Heart right ventricle (tissue), 16 donors: ENCODE results near the gene GNG12. TPM values are rescaled to one million over a fixed set of nuclear protein-coding genes. Genes with fewer than 3 reads are reported as not detected.
"Not testable (repeated sequence)": the region's sequence is repeated elsewhere in the genome, so short reads cannot be mapped to it uniquely, and the experiment has no call there.

Source experiments
- ATAC-seq, 8 donors: fragments of 200-7000 bp; cut with Tn5 transposase; one replicate each; pipeline ENCODE4 v1.9.1; 2020; ENCODE audit warnings: mild to moderate bottlenecking in 8 of 8, moderate library complexity in 8 of 8, moderate number of reproducible peaks in 1 of 8
- DNase-seq, 2 donors: peaks; one replicate each; pipeline ENCODE4 v3.0.0-alpha.2; 2020
- H3K27ac ChIP-seq, 10 donors: fragments of 200-600 bp; sonication (generic) in 2 of 10; one replicate each; pipeline versions ENCODE4 v1.5.0 to v1.8.0; 2020 to 2022; ENCODE audit warnings: mild to moderate bottlenecking in 3 of 10
- H3K27me3 ChIP-seq, 7 donors: fragments of 200-600 bp; one replicate each; pipeline ENCODE4 v1.8.0; 2021 to 2022; ENCODE audit warnings: mild to moderate bottlenecking in 2 of 7
- H3K36me3 ChIP-seq, 9 donors: fragments of 200-600 bp; sonication (generic) in 1 of 9; one replicate each; pipeline versions ENCODE4 v1.5.0 to v1.8.0; 2020 to 2022; ENCODE audit warnings: mild to moderate bottlenecking in 2 of 9
- H3K4me1 ChIP-seq, 9 donors: fragments of 200-600 bp; sonication (generic) in 1 of 9; one replicate each; pipeline versions ENCODE4 v1.5.0 to v1.8.0; 2020 to 2022; ENCODE audit warnings: mild to moderate bottlenecking in 4 of 9
- H3K4me3 ChIP-seq, 10 donors: fragments of 200-600 bp; sonication (generic) in 2 of 10; one replicate each; pipeline versions ENCODE4 v1.5.0 to v1.8.0; 2020 to 2022; ENCODE audit warnings: mild to moderate bottlenecking in 7 of 10, moderate library complexity in 2 of 10
- H3K9me3 ChIP-seq, 11 donors: fragments of 200-600 bp in 10 of 11; sonication (generic) in 2 of 11; one replicate each; pipeline versions ENCODE4 v1.5.0 to v1.8.0; 2013 to 2022; ENCODE audit warnings: mild to moderate bottlenecking in 2 of 11, control low read depth in 1 of 11, moderate library complexity in 1 of 11
- WGBS, 2 donors: extraction: QIAGEN DNeasy Blood & Tissue Kit; methylation state at CpG; one replicate each; pipeline ENCODE4 v1.1.7; 2013; ENCODE audit warnings: inconsistent platforms in 1 of 2; 5-methylcytosine and 5-hydroxymethylcytosine counted together
- intact Hi-C, 10 donors: fragments of 100-400 bp; cut with DNase I; formaldehyde crosslinking; loops; one replicate each; pipeline versions ENCODE4 v1.11.1 to v1.14.2; 2022
- polyA plus RNA-seq, 2 donors: library from polyadenylated mRNA; stranded (reverse); fragments of 200-250 nt; gene quantifications; one replicate each; pipeline ENCODE4 v1.2.3, GENCODE V29; 2013
- total RNA-seq, 10 donors: library from RNA; stranded (reverse); fragmentation: NEBNext Ultra II Directional in 3 of 10; extraction: Animal tissue kit (Norgen Biotek cat#: 25700) in 3 of 10; gene quantifications; one replicate each; pipeline versions ENCODE4 v1.2.1 to v1.2.4, GENCODE V29; 2021 to 2023
- TF ChIP-seq, protein P1 (sequence below), 9 donors: fragments of 200-600 bp; sonication (generic) in 2 of 9; IDR thresholded peaks; one replicate each; pipeline versions ENCODE4 v1.5.0 to v1.8.0; 2021 to 2022; ENCODE audit warnings: antibody characterized with exemption in 9 of 9, mild to moderate bottlenecking in 5 of 9, moderate library complexity in 1 of 9
- donor health status: Arrhythmogenic right ventricular cardiomyopathy.
- donor health status: ischemic (EF 13 %, LVEDD 7.1; RV severe dilation, severe dysfunction).
- donor health status: healthy with polysubstance abuse.
- donor health status: DM: no; HTN: yes; CAD: no.
- donor health status: DM: no; HTN: no; CAD: no.
- donor health status: ischemic (EF 25% LVEDD 6.9; RV normal size, moderate dysfunction).
- donor health status: ischemic (EF 25% LVEDD 5.7; RV mildly dilated, moderate dysfunction).
- donor health status: healthy.
- donor health status: DM: yes; HTN: yes; CAD: no.
- donor health status: Ischemic cardiomyopathy.
- donor health status: ischemic (EF 35%, LVEDD 5.7; RV mildly dilated, moderate dysfunction).
- donor health status: nonischemic (EF 11% LVEDD 7.7; RV severe dilation, severe dysfunction).
- donor health status: DM: yes; HTN: yes; CAD: no.
- donor health status: PGD.
- donor health status: ischemic (EF 29% LVEDD 5.4; RV normal size, mild dysfunction).
- donor health status: nonischemic (EF 23%, LVEDD 6.1; RV moderate dilation, normal function).

Gene GNG12
- total and polyA plus RNA-seq, 12 donors, result 8.5 to 49.4 (median 34.5) TPM

DNA sequence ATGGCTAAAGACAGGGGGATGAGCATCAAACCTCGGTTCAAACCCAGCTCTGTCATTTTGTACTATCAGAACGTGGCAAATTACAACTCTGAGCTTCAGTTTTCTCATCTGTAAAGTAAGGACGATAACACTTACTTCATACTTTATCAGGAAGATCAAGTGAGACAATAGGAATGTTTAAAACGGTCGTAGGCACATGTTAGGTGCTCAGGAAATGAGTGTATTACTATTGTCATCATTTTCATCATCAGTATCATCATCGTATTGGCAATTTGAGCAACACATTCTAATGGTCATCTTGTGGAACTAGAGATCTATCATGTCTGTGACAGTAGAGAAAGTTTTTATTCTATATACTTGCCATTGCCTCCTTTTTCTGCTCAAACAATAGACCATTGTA is 170.4 kb downstream of the GNG12 start:
- intact Hi-C loops, result loop anchor here in 1 of 10 donors (10.0 kb wide), 1 partner anchor 68 kb away; no protein-coding TSS in a partner anchor
- TF ChIP-seq, protein P1, sequence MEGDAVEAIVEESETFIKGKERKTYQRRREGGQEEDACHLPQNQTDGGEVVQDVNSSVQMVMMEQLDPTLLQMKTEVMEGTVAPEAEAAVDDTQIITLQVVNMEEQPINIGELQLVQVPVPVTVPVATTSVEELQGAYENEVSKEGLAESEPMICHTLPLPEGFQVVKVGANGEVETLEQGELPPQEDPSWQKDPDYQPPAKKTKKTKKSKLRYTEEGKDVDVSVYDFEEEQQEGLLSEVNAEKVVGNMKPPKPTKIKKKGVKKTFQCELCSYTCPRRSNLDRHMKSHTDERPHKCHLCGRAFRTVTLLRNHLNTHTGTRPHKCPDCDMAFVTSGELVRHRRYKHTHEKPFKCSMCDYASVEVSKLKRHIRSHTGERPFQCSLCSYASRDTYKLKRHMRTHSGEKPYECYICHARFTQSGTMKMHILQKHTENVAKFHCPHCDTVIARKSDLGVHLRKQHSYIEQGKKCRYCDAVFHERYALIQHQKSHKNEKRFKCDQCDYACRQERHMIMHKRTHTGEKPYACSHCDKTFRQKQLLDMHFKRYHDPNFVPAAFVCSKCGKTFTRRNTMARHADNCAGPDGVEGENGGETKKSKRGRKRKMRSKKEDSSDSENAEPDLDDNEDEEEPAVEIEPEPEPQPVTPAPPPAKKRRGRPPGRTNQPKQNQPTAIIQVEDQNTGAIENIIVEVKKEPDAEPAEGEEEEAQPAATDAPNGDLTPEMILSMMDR (IDR thresholded peaks at IDR 0.05), result no peak

DNA sequence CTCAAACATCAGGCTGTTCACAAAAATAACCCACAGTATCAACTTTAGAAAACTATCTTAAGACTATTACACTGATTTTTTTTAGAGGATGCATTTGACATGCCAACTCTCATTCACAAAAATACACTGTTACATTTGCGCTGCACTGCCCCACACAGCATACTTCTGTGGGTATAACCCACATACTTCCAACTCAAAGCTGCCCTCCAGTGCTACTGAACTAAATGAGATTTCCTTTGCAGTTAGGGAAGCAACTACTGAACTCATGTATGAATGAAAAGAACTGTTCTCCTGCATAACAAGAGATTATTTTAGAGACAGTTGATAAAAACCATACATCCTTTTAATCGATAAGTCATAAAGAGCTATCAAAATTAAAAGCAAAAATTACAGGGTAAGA is 174.0 kb downstream of the GNG12 start:
- 75 to 80% methylated on average over 2 of the region's 2 CpGs for WGBS, 2 donors
- Histone ChIP-seq H3K9me3 (no peaks in the 10 kb centered on the region), H3K36me3 (no peaks in the 10 kb centered on the region), H3K27me3 (no peaks in the 10 kb centered on the region), H3K4me3 (no peak overlapping the region), H3K4me1 (peaks cover 0 to 4% (median 0%) of the 10 kb centered on the region in 9 donors), H3K27ac (no peak overlapping the region)
- DNase-seq, result no peak
- ATAC-seq, result no peak
- intact Hi-C loops, result no loop called here
- TF ChIP-seq, protein P1 (IDR thresholded peaks at IDR 0.05), result no peak

More for the DNA sequence above, 170.4 kb downstream of the GNG12 start:
- Histone ChIP-seq H3K27me3 (no peaks in the 10 kb centered on the region), H3K4me3 (no peak overlapping the region), H3K9me3 (no peaks in the 10 kb centered on the region), H3K36me3 (no peaks in the 10 kb centered on the region), H3K4me1 (peaks cover 0 to 4% (median 0%) of the 10 kb centered on the region in 9 donors), H3K27ac (no peak overlapping the region)
- DNase-seq, result no peak
- WGBS, 2 donors, result 70 to 76% methylated on average over 6 of the region's 6 CpGs
- no peak for ATAC-seq

DNA sequence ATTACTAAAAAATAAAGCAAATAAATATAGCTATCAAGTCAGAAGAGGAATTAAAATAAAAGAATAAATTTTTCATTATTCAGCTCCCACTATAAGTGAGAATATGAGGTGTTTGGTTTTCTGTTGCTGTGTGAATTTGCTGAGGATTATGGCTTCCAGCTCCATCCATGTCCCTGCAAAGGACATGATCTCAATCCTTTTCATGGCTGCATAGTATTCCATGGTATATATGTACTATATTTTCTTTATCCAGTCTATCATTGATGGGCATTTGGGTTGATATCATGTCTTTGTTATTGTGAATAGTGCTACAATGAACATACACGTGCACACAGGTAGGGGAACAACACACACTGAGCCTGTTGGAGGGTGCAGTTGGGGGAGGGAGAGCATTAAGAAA is 176.1 kb downstream of the GNG12 start:
- DNase-seq, H3K4me3 ChIP-seq, H3K9me3 ChIP-seq, H3K27me3 ChIP-seq, ATAC-seq, H3K4me1 ChIP-seq, H3K36me3 ChIP-seq, intact Hi-C loops, H3K27ac ChIP-seq: not testable (repeated sequence)
- WGBS, 2 donors, result 92 to 95% methylated on average over 1 of the region's 1 CpG

DNA sequence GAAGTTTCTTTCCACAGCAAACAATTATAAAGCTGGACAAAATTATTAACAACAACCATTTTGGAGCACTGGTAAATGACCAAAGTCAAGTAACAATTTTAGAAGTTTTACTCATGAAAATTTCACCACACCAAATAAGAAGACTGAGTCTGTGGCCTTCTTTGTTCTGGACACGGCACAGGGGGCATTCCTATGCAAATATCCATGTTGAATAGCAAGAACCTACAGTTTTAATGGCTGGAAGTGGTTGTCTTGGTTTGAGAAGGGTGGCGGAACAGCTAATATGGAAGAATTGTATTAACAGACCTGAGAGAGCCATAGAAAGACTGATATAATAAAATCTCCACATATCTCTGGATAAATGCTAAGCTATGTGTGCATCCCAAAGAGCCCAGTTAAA is 177.7 kb downstream of the GNG12 start:
- intact Hi-C loops, result no loop called here
- Histone ChIP-seq H3K4me1 (no peaks in the 10 kb centered on the region), H3K4me3 (no peak overlapping the region), H3K9me3 (no peaks in the 10 kb centered on the region), H3K27ac (no peak overlapping the region), H3K27me3 (no peaks in the 10 kb centered on the region), H3K36me3 (no peaks in the 10 kb centered on the region)
- no peak for ATAC-seq
- no peak for DNase-seq
- 95 to 99% methylated on average over 2 of the region's 2 CpGs for WGBS, 2 donors
- TF ChIP-seq, protein P1 (IDR thresholded peaks at IDR 0.05), result no peak

DNA sequence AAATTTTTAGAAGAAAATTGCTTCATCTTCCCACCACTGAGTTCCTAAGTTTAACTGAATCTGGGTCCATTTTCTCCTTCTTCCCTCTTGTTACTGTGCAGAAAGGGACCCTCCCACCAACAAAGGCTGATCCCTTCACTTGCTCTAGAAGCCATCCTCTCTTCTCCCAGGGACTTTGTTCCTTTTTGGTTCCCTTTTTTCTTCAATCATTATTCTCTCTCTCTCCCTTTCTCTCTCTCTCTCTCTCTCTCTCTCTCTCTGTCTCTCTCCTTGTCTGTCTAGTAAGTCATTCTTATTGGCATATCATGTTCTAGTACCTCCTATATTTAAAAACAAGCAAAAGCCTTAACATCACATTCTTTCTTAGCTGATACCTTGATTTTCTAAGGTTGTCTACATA is 180.0 kb downstream of the GNG12 start:
- Histone ChIP-seq H3K9me3 (no peaks in the 10 kb centered on the region), H3K36me3 (no peaks in the 10 kb centered on the region), H3K27ac (no peak overlapping the region), H3K4me3 (no peak overlapping the region), H3K4me1 (no peaks in the 10 kb centered on the region), H3K27me3 (no peaks in the 10 kb centered on the region)
- TF ChIP-seq, protein P1 (IDR thresholded peaks at IDR 0.05), result no peak
- intact Hi-C loops, result no loop called here
- DNase-seq, result no peak
- no peak for ATAC-seq
